ENCODE results near the gene HYI.

DNA sequence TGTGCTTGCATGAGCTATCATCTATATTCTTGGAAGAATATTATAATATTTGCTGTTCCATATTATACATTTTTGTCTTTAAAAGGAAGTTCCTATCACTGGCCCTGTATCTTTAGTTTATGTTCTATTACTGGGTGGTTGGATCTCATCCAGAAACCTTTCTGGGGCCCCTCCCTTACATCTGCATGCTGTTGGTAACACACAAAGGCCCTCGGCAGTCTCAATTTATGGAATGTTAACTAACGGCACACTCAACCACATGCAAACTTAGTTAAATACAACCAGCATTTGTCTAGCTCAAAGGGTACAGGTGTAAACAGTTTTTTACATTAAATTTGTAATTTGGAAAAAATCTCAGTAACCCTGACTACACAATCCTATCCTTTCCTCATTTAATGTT, 9.7 kb upstream of the HYI start:
- TF ChIP-seq POLR2AphosphoS5 (IDR thresholded peaks at IDR 0.05) (no peak), POLR2A (IDR thresholded peaks at IDR 0.05) (no peak)
